Esophagus squamous epithelium (tissue), 4 donors: ENCODE results near the gene PCLO.

Experiments used
- CTCF ChIP-seq, 6 experiments: fragments of 450-650 bp in 4 of 6; fragments of 200-600 bp in 2 of 6; sonication (generic) in 2 of 6; IDR thresholded peaks; one replicate each; pipeline ENCODE4 v1.5.1; 2016 to 2019; ENCODE audit warnings: antibody characterized with exemption in 6 of 6, mild to moderate bottlenecking in 4 of 6, moderate library complexity in 4 of 6
- POLR2A ChIP-seq, 4 donors: fragments of 450-650 bp; IDR thresholded peaks; one replicate each; pipeline ENCODE4 v1.6.1; 2017; ENCODE audit warnings: antibody characterized with exemption in 4 of 4, mild to moderate bottlenecking in 4 of 4, moderate library complexity in 3 of 4

DNA sequence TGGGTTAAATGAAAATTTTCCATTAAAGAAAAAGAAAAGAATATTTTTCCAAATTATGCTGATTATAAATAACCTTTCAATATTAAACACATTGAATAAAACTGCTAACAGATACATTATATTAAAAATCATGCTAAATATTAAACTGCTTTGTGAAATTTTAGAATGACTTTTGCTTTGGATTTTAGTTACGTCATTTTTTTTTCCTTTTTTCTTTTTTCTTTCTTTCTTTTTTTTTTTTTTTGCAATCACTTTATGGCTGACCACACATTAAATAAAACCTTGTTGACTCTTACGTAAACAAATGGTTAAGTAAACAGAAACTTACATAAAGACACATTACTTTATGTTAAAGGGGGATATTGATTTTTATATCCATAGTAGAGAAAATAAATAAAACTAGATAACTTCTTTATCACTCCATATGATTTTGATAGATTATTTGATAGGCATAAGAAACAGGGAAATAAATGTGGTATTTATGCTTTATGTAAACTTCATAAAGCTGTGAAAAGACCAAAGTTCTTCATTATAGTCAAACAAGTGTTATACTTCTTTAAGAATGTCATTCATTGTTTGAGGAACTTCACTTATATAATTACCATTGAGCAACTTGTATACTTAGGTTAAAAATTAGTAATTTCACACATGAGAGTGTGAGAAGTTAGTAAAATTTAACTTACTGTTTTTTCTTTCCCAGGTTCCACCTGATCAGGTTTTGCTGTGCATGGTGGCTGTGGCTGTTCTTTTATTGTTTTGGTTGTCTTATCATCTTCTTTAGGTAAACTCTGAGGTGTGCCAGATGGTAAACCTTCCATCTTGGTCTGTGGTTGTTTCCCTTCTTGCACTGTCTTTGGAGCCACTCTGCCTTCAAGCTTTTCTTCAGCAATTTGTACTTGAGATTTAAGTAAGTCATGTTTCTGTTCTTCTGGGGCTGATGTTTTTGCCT, 197.3 kb downstream of the PCLO start:
- TF ChIP-seq POLR2A (IDR thresholded peaks at IDR 0.05) = no peak
- TF ChIP-seq CTCF (IDR thresholded peaks at IDR 0.05) = no peak
